GM23338 (cell line): ENCODE data around the gene DENND4C. TPM values are rescaled to one million over a fixed set of nuclear protein-coding genes. Genes with fewer than 3 reads are reported as not detected.

Experiments used
- ATAC-seq: fragments of 200-7000 bp; cut with Tn5 transposase; 3 replicates; pipeline ENCODE4 v1.9.1; 2020
- DNase-seq: peaks from one replicate; pipeline ENCODE4 v3.0.0-alpha.2; 2015; ENCODE audit warnings: low spot score
- H2AFZ ChIP-seq: fragments of 200-600 bp; sonication (generic); 2 replicates; pipeline ENCODE4 v1.8.0; 2016; ENCODE audit warnings: antibody characterized with exemption, mild to moderate bottlenecking, moderate library complexity
- H3F3A ChIP-seq: fragments of 200-600 bp; sonication (generic); replicated peaks from 2 replicates; pipeline ENCODE4 v1.8.0; 2017; ENCODE audit warnings: antibody characterized with exemption, mixed run types, low read depth
- H3K27ac ChIP-seq: fragments of 200-600 bp; sonication (generic); 2 replicates; pipeline ENCODE4 v1.6.1; 2016; ENCODE audit warnings: low read depth
- H3K27me3 ChIP-seq: fragments of 200-600 bp; sonication (generic); 2 replicates; pipeline ENCODE4 v1.8.0; 2016; ENCODE audit warnings: mild to moderate bottlenecking, mixed run types, moderate library complexity; ENCODE audit not compliant: insufficient read depth
- H3K36me3 ChIP-seq: fragments of 200-600 bp; sonication (generic); 2 replicates; pipeline ENCODE4 v1.8.0; 2016; ENCODE audit warnings: mild to moderate bottlenecking; ENCODE audit not compliant: insufficient read depth
- H3K4me1 ChIP-seq: fragments of 200-600 bp; sonication (generic); 2 replicates; pipeline ENCODE4 v1.8.0; 2016; ENCODE audit warnings: mild to moderate bottlenecking, moderate library complexity; ENCODE audit not compliant: insufficient read depth
- H3K4me2 ChIP-seq: fragments of 200-600 bp; sonication (generic); 2 replicates; pipeline ENCODE4 v1.7.1; 2017; ENCODE audit warnings: mixed run types
- H3K4me3 ChIP-seq: fragments of 200-600 bp; sonication (generic); 2 replicates; pipeline ENCODE4 v1.6.1; 2016; ENCODE audit warnings: mixed run types
- H3K79me2 ChIP-seq: fragments of 200-600 bp; sonication (generic); replicated peaks from 2 replicates; pipeline ENCODE4 v1.8.0; 2017; ENCODE audit warnings: mild to moderate bottlenecking; ENCODE audit not compliant: insufficient read depth
- H3K9me2 ChIP-seq: fragments of 200-600 bp; sonication (generic); 2 replicates; pipeline ENCODE4 v1.8.0; 2017; ENCODE audit not compliant: insufficient read depth
- H4K20me1 ChIP-seq: fragments of 200-600 bp; sonication (generic); replicated peaks from 2 replicates; pipeline ENCODE4 v1.8.0; 2017; ENCODE audit warnings: mild to moderate bottlenecking; ENCODE audit not compliant: insufficient read depth
- H3K27ac Mint-ChIP-seq: 2 replicates; pipeline ENCODE4 v1.8.0; 2020; ENCODE audit warnings: inconsistent platforms, mild to moderate bottlenecking, moderate library complexity, mixed read lengths
- H3K27me3 Mint-ChIP-seq: 3 replicates; pipeline ENCODE4 v1.8.0; 2022; ENCODE audit warnings: low read depth, mild to moderate bottlenecking, moderate library complexity, mixed read lengths, inconsistent platforms; ENCODE audit not compliant: insufficient read depth, poor library complexity
- H3K36me3 Mint-ChIP-seq: 3 replicates; pipeline ENCODE4 v1.8.0; 2021; ENCODE audit warnings: low read depth, mild to moderate bottlenecking, inconsistent platforms, moderate library complexity, mixed read lengths
- H3K4me1 Mint-ChIP-seq: 3 replicates; pipeline ENCODE4 v1.8.0; 2020; ENCODE audit warnings: mild to moderate bottlenecking, inconsistent platforms, mixed read lengths
- H3K4me3 Mint-ChIP-seq: 3 replicates; pipeline ENCODE4 v1.8.0; 2021; ENCODE audit warnings: moderate library complexity, mild to moderate bottlenecking, inconsistent platforms, mixed read lengths
- H3K9me3 Mint-ChIP-seq: 3 replicates; pipeline ENCODE4 v1.8.0; 2020; ENCODE audit warnings: moderate library complexity, mild to moderate bottlenecking, inconsistent platforms, mixed read lengths
- CREB1 ChIP-seq: fragments of 250-450 bp; sonication (Bioruptor Pico); IDR thresholded peaks from 2 replicates; pipeline ENCODE4 v1.5.0; 2020; ENCODE audit warnings: low read depth, mild to moderate bottlenecking, moderate library complexity
- ETS1 ChIP-seq: IDR thresholded peaks from 2 replicates; pipeline ENCODE4 v1.6.1; 2016; ENCODE audit warnings: antibody characterized with exemption
- EZH2 ChIP-seq: fragments of 200-600 bp; sonication (generic); IDR thresholded peaks from one replicate; pipeline ENCODE4 v1.8.0; 2017; ENCODE audit warnings: antibody characterized with exemption, mild to moderate bottlenecking, low read depth; ENCODE audit not compliant: unreplicated experiment
- REST ChIP-seq: IDR thresholded peaks from one replicate; pipeline ENCODE4 v1.6.1; 2018; ENCODE audit warnings: antibody characterized with exemption; ENCODE audit not compliant: unreplicated experiment
- STAT1 ChIP-seq: IDR thresholded peaks from one replicate; pipeline ENCODE4 v1.6.1; 2016; ENCODE audit warnings: antibody characterized with exemption; ENCODE audit not compliant: unreplicated experiment
- polyA plus RNA-seq: library from polyadenylated mRNA; unstranded; fragments of >200 nt; fragmentation: Nextera tagmentation; extraction: Ambion mirVana; gene quantifications from 2 replicates; pipeline ENCODE4 v1.2.1, GENCODE V29; 2016
- total RNA-seq: library from RNA; depleted of rRNA; stranded (reverse); fragments of >200 nt; shearing (Covaris generic); gene quantifications from 2 replicates; pipeline ENCODE4 v1.2.3, GENCODE V29; 2014
- TF ChIP-seq, protein P1 (sequence below), 2 experiments: fragments of 200-600 bp in 1 of 2; sonication (generic) in 1 of 2; conservative IDR thresholded peaks; 2 replicates each; pipeline versions ENCODE4 v1.5.1 to v1.6.1; 2016 to 2017; ENCODE audit warnings: antibody characterized with exemption in 2 of 2, low read depth in 2 of 2, mild to moderate bottlenecking in 2 of 2, moderate library complexity in 1 of 2
- TF ChIP-seq, protein P2 (sequence below): fragments of 250-450 bp; sonication (Bioruptor Pico); IDR thresholded peaks from 2 replicates; pipeline ENCODE4 v1.5.0; 2020; ENCODE audit warnings: mild to moderate bottlenecking, moderate library complexity

The DENND4C gene
- total and polyA plus RNA-seq, 2 experiments from 2014 or later: 6.4 to 30.8 TPM

DNA sequence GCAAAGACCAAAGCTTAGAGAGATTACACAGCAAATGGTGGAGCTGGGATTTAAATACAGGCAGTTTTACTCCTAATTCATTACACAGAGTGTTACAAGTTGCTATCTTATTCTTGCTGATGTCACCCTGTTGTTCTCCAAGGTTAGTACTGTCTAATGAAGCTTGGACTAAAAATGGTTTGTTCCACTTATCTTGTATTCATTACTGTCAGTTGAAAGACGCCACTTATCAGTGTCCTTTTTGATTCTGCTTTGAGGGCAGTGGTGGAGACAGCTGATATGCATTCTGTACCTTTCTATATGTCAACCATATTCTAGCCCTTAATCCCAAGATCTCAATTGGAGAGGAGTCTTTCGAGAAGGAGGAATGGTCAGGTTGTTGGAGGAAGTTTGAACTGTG lies 14.0 kb upstream of the DENND4C start:
- Histone ChIP-seq H3K4me3 (no peak overlapping the region), H3K9me2 (no peaks in the 10 kb centered on the region), H3K27me3 (no peaks in the 10 kb centered on the region), H3K36me3 (no peaks in the 10 kb centered on the region), H3K27ac (no peak overlapping the region), H3K4me2 (no peak overlapping the region), H2AFZ (no peak overlapping the region), H3F3A (no peaks in the 10 kb centered on the region), H4K20me1 (no peaks in the 10 kb centered on the region), H3K79me2 (no peaks in the 10 kb centered on the region), H3K4me1 (peaks cover 21% of the 10 kb centered on the region)
- Mint-ChIP-seq H3K9me3 (no peaks in the 10 kb centered on the region), H3K4me1 (peaks cover 12% of the 10 kb centered on the region), H3K4me3 (no peak overlapping the region), H3K27ac (no peak overlapping the region), H3K36me3 (no peaks in the 10 kb centered on the region), H3K27me3 (peaks cover 2% of the 10 kb centered on the region)
- DNase-seq (no peak), ATAC-seq (no peak)
- TF ChIP-seq, protein P1, sequence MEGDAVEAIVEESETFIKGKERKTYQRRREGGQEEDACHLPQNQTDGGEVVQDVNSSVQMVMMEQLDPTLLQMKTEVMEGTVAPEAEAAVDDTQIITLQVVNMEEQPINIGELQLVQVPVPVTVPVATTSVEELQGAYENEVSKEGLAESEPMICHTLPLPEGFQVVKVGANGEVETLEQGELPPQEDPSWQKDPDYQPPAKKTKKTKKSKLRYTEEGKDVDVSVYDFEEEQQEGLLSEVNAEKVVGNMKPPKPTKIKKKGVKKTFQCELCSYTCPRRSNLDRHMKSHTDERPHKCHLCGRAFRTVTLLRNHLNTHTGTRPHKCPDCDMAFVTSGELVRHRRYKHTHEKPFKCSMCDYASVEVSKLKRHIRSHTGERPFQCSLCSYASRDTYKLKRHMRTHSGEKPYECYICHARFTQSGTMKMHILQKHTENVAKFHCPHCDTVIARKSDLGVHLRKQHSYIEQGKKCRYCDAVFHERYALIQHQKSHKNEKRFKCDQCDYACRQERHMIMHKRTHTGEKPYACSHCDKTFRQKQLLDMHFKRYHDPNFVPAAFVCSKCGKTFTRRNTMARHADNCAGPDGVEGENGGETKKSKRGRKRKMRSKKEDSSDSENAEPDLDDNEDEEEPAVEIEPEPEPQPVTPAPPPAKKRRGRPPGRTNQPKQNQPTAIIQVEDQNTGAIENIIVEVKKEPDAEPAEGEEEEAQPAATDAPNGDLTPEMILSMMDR (conservative IDR thresholded peaks at IDR 0.05; ENCODE audit: low read depth in 2 of 2): no peak
- TF ChIP-seq STAT1 (no peak), ETS1 (no peak)

- no peak overlapping the region for H3K4me3 ChIP-seq
- H3K9me2 ChIP-seq: no peaks in the 10 kb centered on the region
- ATAC-seq (no peak), DNase-seq (no peak)
- H3K36me3 Mint-ChIP-seq: no peaks in the 10 kb centered on the region
- H3K4me1 ChIP-seq: 0 out of 2 replicates have a peak, but pooled peaks cover 6% of the 10 kb centered on the region
- no peak overlapping the region for H2AFZ ChIP-seq
- peaks cover 4% of the 10 kb centered on the region for H3K27me3 Mint-ChIP-seq
- no peak overlapping the region for H3K4me3 Mint-ChIP-seq
- no peak overlapping the region for H3K27ac ChIP-seq
- peaks cover 6% of the 10 kb centered on the region for H3K4me1 Mint-ChIP-seq
- no peak overlapping the region for H3K27ac Mint-ChIP-seq
- H3K36me3 ChIP-seq: no peaks in the 10 kb centered on the region
- H3F3A ChIP-seq: 0 out of 2 replicates have a peak, but pooled peaks cover 4% of the 10 kb centered on the region
- no peaks in the 10 kb centered on the region for H3K9me3 Mint-ChIP-seq
- H4K20me1 ChIP-seq: no peaks in the 10 kb centered on the region
- H3K79me2 ChIP-seq: no peaks in the 10 kb centered on the region
- H3K27me3 ChIP-seq: no peaks in the 10 kb centered on the region
- H3K4me2 ChIP-seq: no peak overlapping the region
- no peak for TF ChIP-seq STAT1
- no peak for TF ChIP-seq EZH2
- no peak for TF ChIP-seq REST
- TF ChIP-seq ETS1: no peak
- TF ChIP-seq, protein P2, sequence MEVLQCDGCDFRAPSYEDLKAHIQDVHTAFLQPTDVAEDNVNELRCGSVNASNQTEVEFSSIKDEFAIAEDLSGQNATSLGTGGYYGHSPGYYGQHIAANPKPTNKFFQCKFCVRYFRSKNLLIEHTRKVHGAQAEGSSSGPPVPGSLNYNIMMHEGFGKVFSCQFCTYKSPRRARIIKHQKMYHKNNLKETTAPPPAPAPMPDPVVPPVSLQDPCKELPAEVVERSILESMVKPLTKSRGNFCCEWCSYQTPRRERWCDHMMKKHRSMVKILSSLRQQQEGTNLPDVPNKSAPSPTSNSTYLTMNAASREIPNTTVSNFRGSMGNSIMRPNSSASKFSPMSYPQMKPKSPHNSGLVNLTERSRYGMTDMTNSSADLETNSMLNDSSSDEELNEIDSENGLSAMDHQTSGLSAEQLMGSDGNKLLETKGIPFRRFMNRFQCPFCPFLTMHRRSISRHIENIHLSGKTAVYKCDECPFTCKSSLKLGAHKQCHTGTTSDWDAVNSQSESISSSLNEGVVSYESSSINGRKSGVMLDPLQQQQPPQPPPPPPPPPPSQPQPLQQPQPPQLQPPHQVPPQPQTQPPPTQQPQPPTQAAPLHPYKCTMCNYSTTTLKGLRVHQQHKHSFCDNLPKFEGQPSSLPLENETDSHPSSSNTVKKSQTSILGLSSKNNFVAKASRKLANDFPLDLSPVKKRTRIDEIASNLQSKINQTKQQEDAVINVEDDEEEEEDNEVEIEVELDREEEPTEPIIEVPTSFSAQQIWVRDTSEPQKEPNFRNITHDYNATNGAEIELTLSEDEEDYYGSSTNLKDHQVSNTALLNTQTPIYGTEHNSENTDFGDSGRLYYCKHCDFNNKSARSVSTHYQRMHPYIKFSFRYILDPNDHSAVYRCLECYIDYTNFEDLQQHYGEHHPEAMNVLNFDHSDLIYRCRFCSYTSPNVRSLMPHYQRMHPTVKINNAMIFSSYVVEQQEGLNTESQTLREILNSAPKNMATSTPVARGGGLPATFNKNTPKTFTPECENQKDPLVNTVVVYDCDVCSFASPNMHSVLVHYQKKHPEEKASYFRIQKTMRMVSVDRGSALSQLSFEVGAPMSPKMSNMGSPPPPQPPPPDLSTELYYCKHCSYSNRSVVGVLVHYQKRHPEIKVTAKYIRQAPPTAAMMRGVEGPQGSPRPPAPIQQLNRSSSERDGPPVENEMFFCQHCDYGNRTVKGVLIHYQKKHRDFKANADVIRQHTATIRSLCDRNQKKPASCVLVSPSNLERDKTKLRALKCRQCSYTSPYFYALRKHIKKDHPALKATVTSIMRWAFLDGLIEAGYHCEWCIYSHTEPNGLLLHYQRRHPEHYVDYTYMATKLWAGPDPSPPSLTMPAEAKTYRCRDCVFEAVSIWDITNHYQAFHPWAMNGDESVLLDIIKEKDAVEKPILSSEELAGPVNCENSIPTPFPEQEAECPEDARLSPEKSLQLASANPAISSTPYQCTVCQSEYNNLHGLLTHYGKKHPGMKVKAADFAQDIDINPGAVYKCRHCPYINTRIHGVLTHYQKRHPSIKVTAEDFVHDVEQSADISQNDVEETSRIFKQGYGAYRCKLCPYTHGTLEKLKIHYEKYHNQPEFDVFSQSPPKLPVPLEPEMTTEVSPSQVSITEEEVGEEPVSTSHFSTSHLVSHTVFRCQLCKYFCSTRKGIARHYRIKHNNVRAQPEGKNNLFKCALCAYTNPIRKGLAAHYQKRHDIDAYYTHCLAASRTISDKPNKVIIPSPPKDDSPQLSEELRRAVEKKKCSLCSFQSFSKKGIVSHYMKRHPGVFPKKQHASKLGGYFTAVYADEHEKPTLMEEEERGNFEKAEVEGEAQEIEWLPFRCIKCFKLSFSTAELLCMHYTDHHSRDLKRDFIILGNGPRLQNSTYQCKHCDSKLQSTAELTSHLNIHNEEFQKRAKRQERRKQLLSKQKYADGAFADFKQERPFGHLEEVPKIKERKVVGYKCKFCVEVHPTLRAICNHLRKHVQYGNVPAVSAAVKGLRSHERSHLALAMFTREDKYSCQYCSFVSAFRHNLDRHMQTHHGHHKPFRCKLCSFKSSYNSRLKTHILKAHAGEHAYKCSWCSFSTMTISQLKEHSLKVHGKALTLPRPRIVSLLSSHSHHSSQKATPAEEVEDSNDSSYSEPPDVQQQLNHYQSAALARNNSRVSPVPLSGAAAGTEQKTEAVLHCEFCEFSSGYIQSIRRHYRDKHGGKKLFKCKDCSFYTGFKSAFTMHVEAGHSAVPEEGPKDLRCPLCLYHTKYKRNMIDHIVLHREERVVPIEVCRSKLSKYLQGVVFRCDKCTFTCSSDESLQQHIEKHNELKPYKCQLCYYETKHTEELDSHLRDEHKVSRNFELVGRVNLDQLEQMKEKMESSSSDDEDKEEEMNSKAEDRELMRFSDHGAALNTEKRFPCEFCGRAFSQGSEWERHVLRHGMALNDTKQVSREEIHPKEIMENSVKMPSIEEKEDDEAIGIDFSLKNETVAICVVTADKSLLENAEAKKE (CRISPR knock-in tag): no peak
- no peak for TF ChIP-seq CREB1 (CRISPR knock-in tag)
Measured at GRCh38 chr9:19221326-19221725, 9.2 kb upstream of the DENND4C start.
